H4 (cell line): ENCODE measurements around the gene PPP5C. TPM values are rescaled to one million over a fixed set of nuclear protein-coding genes. Genes with fewer than 3 reads are reported as not detected.

Experiments used
- DNase-seq: peaks from one replicate; pipeline ENCODE4 v3.0.0-alpha.2; 2015; ENCODE audit warnings: low spot score
- total RNA-seq: library from RNA; depleted of rRNA; stranded (reverse); fragments of >200 nt; shearing (Covaris generic); gene quantifications from 2 replicates; pipeline ENCODE4 v1.2.3, GENCODE V29; 2014

PPP5C gene
- total RNA-seq, 1 experiment from 2014 or later: 59.1 TPM

DNA sequence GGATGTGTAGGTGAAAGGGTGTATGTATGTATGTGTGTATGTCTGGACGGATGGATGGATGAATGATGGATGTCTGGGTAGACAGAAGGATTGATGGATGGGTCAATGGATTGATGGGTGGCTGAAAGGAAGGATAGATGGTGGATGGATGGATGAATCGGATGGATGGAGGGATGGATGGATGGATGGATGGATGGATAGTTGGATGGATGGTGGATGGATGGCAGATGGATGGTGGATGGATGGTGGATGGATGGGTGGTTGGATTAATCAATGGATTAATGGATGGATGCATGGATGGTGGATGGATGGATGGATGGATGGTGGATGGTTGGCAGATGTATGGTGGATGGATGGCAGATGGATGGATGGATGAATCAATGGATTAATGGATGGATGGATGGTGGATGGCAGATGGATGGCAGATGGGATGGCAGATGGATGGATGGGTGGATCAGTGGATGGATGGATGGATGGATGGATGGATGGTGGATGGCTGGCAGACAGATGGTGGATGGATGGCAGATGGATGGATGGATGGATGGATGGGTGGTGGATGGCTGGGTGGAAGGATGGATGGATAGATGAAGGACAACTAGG, 16.5 kb upstream of the PPP5C start:
- no peak for DNase-seq

GRCh38 chr19:46337487-46337886, 9.4 kb upstream of the PPP5C start:
- no peak for DNase-seq

GRCh38 chr19:46339446-46339845, 7.4 kb upstream of the PPP5C start:
- DNase-seq: no peak

DNA sequence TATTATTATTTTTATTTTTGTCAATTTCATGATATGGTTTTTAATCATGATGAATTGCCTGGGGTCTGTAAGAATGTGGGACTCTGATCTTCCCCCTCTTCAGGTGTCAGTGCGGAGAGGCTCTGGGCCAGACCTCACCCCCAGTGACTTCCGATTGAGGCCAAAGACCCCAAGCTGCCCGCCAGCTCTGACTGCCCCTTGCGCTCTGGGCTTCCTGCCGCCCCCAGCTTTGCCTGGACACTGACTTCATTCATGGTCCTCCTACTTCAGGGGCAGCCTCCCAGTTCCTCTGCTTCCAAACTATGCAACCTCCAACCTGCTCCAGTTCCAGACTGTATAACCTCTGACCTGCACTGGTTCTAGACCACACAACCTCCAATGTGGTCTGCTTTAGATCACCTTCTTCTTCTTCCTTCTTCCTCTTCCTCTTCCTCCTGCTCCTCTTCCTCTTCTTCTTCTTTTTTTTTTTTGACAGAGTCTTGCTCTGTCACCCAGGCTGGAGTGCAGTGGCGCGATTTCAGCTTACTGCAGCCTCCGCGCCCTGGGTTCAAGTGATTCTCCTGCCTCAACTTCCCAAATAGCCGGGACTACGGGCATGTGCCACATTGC, 6.7 kb upstream of the PPP5C start:
- DNase-seq: no peak

- no peak for DNase-seq
These were observed 5.0 kb upstream of the PPP5C start for GRCh38 chr19:46341937-46342336.

GRCh38 chr19:46344363-46344762, 2.5 kb upstream of the PPP5C start:
- no peak for DNase-seq

DNA sequence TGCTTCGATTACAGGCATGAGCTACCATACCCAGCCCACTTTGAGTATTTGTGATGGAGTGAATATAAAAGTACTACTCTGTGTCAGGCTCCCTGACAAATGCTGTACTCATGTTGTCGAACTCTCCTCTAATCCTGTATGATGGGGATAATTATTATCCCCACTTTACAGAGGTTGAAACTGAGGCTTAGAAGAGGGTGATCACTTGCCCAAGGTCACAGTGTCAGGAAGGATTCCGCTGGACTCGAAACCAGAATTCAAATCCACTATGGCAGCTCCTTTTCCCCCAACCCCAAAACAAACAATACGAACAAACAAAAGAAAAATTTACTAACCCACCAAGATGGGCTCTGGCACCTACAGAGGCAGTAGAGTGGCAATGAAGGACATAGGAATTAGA, 1.7 kb upstream of the PPP5C start:
- DNase-seq: no peak

DNA sequence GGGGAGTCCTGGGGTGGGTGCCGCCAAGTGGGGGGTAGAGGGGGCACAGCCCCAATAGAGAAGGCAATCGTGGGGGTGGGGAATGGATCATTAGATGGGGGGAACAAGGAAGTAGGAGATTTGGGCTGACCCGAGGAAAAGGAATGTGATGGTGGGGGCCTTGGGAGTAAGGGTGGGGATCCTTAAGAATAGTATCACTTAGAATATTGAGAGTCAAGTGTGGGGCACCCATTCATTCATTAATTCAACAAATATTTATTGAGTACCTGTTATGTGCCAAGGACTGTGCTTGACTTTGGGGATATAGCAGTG, 641 bp downstream of the PPP5C start:
- DNase-seq: no peak

DNA sequence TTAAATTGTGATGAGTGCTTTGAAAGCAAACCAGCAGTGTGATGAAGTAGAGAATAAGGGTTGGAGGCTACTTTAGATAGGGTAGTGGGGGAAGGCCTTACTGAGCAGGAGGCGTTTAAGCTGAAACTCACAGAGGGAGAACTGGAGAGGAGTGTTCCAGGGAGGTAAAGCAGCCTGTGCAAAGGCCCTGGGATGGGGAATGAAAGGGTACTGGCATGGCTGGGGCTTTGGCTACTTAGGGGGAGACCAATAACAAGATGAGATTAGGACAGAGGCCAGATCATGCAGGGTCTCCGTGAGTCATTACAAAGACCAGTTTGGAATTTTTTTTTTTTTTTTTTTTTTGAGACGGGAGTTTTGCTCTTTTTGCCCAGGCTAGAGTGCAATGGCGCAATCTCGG, 1.1 kb downstream of the PPP5C start:
- DNase-seq: no peak

GRCh38 chr19:46349311-46349993, 2.6 kb downstream of the PPP5C start:
- DNase-seq: no peak

GRCh38 chr19:46350029-46350757, 3.3 kb downstream of the PPP5C start:
- no peak for DNase-seq

GRCh38 chr19:46350758-46351159, 3.9 kb downstream of the PPP5C start:
- DNase-seq: no peak

- DNase-seq: no peak
These were observed 4.6 kb downstream of the PPP5C start for GRCh38 chr19:46351241-46352041.

DNA sequence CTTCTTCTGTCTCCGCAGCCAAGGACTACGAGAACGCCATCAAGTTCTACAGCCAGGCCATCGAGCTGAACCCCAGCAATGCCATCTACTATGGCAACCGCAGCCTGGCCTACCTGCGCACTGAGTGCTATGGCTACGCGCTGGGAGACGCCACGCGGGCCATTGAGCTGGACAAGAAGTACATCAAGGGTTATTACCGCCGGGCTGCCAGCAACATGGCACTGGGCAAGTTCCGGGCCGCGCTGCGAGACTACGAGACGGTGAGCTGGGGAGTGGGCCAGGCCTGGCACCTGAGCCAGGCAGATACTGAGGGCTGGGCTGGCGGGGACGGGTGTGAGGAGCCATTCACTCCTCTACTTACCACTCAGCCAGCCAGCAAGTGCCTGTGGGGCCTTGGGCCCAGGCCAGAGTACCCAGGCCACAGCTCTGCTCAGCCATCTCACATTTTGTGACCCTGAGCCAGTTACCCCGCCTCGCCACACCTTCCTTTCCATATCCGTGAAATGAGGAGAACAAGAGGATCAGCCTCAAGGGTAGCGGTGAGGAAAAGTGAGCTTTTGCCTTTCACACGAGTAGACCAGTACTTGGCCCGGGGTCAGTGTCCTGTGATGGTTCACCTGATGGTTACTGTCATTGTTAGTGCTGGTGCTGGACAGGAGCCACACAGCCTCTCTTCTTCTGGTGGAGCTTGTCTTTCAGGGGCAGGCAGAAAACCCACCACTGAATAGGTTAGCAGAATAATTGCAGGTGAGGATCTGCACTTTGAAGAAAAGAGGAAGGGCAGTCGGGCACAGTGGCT, 7.0 kb downstream of the PPP5C start:
- no peak for DNase-seq

DNA sequence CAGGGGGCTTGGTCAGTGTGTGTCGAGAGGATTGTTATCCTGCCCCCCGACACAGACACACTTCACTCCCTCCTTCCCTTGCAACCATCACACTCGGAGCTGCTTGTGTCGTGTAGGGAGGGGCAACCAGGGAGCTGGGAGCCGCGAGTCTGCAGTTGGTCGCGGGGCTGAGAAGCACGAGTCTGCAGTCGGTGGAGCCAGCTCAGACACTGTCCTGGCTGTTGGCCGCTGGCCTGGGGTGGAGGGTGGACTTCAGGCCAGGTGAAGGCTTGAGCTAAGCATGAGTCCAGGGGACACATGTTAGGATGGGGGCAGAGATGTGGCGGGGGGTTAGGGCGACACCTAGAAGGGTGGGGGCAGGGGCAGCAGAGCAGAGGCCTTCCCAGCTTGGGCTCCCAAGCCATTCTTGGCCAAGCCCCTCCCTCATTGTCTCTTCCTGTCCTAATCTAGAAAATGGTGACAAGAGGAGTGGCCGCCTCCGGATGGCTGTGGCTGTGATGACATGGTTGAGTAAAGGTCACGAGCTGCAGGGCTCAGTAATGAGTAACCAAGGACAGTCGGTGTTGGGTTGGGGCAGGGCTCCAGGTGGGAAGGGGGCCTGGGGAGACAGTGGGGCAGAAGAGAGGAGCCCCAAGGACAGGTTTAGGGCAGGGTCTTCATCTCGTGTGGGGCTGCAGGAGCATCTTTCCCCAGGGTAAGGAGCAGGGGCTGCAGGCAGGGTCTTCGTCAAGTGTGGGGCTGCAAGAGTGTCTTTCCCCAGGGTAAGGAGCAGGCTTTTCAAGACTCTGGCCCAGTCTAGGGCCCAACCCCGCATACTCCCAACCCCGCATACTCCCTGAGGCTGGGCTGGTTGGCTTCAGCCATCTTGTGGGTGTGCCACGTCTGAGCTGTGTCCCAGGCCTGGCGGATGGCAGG, 8.6 kb downstream of the PPP5C start:
- no peak for DNase-seq

DNA sequence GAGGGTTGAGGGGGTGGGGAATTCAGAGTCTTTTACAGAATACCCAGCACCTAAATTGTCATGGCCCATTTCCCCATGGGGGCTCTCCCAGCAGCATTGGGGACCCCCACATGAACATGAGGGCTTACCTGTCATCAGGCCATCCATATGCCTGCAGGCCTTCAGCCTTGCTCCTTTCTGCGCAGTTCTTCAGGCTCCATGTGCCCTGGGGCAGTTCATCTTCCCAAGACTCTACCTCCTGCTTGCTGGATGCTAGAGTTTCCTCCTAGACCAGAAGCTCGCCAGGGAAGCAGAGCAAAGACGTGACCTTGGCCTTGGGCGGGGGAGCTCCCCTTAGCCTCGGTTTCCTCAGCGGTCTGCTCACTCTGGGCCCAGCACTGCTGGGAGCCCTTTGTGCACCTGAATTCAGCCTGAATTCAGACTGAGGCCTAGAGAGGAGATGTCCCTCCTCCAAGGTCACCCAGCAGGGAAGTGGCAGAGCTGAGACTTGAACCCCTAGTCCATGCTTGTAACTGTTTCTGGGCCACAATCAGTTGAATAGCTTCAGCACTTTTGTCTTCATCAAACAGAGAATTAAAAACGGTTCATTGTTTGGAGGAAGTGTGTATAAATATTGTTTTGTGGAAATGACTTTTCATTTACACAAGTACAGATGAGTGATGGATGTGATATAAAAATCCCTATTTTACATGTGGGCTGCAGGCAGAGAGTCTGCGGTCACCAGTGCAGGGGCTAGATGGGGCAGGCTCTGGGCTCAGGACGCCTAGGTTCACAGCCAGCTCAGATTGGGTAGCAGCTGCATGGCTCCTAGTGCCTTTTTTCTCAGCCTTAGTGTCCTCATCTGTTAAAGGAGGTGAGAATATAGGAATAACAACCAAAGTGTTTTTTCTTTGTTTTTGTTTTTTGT, 9.5 kb downstream of the PPP5C start:
- no peak for DNase-seq

GRCh38 chr19:46357846-46358583, 11.1 kb downstream of the PPP5C start:
- DNase-seq: no peak

- DNase-seq: no peak
These were observed 15.0 kb downstream of the PPP5C start for GRCh38 chr19:46361915-46362314.
